Frontal cortex (tissue), 4 donors: ENCODE measurements around the gene AVPR1B. TPM values are rescaled to one million over a fixed set of nuclear protein-coding genes. Genes with fewer than 3 reads are reported as not detected.
"Not testable (repeated sequence)": the region's sequence is repeated elsewhere in the genome, so short reads cannot be mapped to it uniquely, and the experiment has no call there.

ENCODE experiments used
- DNase-seq, 2 donors: peaks; one replicate each; pipeline ENCODE4 v3.0.0; 2012; ENCODE audit warnings: low spot score in 2 of 2
- FAIRE-seq: peaks from 2 replicates; lab custom pipeline; 2012; peaks lifted over from hg19 to GRCh38; lab: Jason Lieb, UNC
- total RNA-seq: library from RNA; depleted of rRNA; stranded (reverse); fragments of >200 nt; gene quantifications from one replicate; pipeline ENCODE4 v1.2.3, GENCODE V29; 2014
- donor health status: control.
- donor health status: control.
- donor health status: control.

AVPR1B gene
- total RNA-seq, 1 donor from 2014 or later: not detected

DNA sequence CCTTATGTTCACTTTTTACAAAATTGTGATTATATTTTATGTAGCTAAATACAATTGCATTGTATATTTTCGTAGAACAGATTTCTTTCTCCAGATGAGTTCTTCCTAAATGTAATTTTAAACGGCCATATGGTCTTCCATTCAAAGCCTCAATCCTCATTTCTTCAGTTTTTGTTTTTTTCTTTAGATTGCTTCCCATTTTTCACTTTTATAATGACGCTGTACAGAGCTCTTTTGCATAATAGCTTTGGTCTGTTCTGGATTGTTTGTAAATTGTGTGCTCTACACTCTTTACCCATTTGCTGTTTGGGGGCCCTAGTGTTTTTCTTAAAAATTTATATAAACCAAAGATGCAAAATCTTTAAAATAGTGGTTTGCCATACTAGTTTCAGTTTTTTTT is 27.8 kb downstream of the AVPR1B start:
- DNase-seq (no peak), FAIRE-seq (no peak)

DNA sequence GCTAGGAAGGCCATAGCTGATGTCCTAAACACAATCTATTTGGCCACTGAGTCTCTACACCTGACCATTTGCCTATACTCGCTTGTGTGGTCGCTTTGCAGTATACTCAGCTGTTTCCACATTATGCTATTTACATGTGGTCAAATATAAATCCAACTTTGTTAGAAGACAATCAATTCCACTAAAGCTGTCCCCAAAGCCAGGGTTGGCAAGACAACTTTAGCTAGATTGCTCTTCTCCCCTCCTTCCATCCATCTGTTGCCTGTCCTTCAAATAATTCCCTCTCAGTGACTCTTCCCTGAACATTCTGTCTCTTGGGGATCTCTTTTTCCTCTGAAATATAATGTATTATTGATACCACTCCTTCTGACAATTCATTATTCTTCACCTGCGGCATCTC is 30.1 kb downstream of the AVPR1B start:
- DNase-seq (no peak), FAIRE-seq (no peak)

- FAIRE-seq (no peak), DNase-seq (no peak)
Measured at GRCh38 chr1:206083750-206084149, 33.4 kb downstream of the AVPR1B start.

- no peak for FAIRE-seq
- DNase-seq: no peak
Measured at GRCh38 chr1:206082831-206083695, 34.1 kb downstream of the AVPR1B start.

DNA sequence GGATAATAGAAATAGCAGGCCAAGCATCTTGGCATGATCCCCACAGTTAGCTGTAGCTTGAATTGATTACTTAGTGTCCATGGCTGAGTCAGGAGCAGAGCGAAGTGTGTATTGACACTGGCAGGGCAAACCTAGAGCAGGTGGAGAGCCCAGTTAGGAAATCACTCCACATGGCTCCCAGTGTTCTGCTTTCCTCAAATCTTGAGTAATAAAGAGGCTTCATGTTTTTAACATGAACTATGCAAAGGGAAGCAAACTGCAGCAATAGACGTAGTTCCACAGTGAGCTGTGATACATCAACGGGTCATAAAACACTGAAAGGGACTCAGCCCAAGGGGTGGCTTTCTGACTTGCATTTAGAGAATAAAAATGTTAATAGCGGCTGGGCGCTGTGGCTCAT is 35.3 kb downstream of the AVPR1B start:
- no peak for FAIRE-seq
- DNase-seq: no peak

DNA sequence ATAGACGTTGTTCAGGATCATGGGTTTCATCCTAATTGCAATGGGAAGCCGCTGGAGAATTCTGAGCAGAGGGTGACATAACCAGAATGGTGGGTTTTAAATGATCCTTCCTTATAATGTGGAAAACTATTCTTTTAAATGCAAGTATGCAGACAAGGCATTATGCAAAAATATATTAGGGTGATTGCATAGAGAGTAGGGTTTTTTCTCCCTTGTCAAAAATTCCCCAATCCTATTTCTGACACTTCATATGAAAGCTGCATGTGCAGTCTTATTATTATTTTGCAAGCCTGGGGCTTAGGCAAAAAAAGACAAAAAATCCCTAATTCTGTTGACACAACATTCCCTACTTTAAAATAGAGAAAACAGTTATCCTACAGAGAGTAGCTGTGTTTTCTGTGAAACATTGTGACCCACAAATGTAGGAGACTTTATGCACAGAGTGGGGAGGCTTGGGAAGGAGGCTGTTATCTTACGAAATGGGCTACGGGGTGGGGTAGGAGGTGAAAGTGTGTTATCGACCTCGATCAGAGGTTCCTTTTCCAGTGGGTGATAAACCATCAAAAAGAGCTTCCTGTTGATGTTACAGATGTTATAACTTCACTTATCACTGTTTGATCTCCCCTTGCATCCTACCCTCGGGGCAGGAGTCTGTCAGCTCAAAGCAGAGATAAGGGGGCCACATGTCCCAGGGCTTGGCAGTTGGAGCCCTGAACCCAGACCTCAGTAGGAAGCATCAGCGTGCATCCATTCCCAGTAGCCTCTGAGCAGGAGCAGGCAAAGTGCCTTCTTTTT is 37.0 kb downstream of the AVPR1B start:
- DNase-seq: no peak
- no peak for FAIRE-seq

DNA sequence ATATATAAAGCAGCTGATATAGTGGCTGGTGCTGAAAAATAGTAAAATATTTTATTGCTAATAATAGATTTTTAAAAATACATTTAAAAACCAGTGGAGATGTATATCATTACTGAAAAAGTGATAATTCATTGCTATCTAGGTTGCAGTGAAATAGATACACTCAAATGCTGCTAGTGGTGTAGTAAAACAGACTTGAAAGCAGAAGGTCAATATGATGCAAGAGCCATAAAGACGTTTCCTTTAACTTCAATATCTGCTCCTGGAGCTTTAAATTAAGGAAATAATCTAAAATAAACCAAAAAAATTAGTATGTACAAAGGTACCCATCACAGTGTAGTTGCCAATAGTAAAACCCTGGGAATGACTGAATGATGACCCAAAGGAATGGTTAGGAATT is 38.1 kb downstream of the AVPR1B start:
- no peak for FAIRE-seq
- DNase-seq: no peak

DNA sequence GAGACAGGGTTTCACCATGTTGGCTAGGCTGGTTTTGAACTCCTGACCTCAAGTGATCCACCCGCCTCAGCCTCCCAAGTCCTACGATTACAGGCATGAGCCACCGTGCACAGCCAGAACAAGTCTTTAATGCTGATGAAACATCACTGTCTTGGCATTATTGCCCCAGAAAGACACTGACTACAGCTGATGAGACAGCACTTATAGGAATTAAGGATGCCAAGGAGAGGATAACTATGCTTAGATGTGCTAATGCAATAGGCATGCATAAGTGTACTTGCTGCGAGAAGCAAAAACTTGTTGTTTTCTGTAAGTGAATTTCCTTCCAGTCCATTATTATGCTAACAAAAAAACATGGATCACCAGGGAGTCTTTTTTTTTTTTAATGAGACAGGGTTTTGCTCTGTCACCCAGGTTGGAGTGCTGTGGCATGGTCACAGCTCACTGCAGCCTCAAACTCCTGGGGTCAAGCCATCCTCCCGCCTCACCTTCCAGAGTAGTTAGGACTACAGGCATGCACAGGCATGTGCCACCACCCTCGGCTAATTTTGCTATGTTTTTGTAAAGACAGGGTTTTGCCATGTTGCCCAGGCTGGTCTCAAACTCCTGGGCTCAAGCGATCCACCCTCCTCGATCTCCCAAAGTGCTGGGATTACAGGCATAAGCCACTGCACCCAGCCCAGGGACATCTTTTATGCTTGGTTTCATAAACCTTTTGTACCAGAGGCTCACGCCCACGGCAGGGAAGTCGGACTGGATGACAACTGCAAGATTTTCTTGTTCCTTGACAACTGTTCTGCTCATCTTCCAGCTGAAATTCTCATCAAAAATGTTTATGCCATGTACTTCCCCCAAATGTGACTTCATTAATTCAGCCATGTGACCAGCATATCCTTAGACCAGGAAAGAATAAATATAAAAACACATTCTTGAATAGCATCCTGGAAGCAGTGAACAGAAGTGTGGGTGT is 41.1 kb downstream of the AVPR1B start:
- no peak for DNase-seq
- no peak for FAIRE-seq

DNA sequence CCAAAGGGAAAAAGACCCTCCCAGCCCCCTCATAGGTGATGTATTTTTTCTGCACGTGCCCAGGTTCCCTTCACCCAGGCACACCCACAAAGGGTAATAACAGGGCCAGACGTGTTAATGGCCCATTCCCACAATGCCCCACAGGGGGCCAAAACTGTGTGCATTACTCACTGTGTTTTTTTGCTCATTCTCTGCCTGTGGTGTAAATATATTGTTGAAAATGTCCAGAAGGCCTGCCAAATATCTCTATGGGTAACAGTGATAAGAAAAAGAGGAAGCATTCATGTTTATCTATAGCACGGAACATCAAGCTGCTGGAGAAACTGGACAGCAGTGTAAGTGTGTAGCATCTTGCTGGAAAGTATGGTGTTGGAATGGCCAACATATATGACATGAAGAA is 42.3 kb downstream of the AVPR1B start:
- DNase-seq: no peak
- FAIRE-seq: no peak

- no peak for FAIRE-seq
Measured at GRCh38 chr1:206070627-206071304, 46.4 kb downstream of the AVPR1B start.

GRCh38 chr1:206068314-206068713 is 48.9 kb downstream of the AVPR1B start:
- DNase-seq: no peak
- FAIRE-seq: no peak

More at GRCh38 chr1:206070627-206071304, 46.4 kb downstream of the AVPR1B start:
- DNase-seq: no peak

GRCh38 chr1:206067486-206068227 is 49.5 kb downstream of the AVPR1B start:
- DNase-seq (no peak), FAIRE-seq (no peak)

DNA sequence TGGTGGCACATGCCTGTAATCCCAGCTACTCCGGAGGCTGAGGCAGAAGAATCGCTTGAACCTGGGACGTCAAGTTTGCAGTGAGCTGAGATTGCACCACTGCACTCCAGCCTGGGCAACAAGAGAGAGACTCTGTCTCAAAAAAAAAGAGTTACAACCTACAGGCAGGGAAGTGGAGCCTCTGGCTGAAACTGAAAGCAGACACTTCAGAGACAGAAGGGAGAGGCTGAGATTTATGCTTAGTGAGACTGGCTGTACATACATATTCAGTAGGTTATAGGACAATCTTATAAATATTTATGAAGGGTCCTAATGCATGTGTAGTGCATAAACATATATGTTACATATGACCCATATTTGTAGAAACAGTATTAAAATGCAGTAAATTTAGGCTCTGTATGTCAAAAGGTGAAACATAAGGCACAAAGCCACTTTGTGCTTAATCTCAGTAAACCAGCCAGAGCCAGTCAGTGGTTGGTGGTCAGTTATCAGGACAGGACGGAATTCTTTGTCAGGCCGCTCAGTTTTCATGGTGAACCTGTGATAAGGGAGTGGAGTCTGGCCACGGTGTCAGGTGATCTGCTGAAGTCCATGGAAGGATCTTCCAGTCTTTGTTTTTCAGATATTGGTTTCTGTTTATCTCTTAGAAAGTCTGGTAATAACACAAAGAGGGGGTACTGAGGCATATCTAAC is 50.6 kb downstream of the AVPR1B start:
- FAIRE-seq (no peak), DNase-seq (no peak)

- FAIRE-seq: no peak
- no peak for DNase-seq
Measured at GRCh38 chr1:206065547-206066145, 51.5 kb downstream of the AVPR1B start.

GRCh38 chr1:206064501-206064900 is 52.7 kb downstream of the AVPR1B start:
- not testable (repeated sequence) for FAIRE-seq, DNase-seq

DNA sequence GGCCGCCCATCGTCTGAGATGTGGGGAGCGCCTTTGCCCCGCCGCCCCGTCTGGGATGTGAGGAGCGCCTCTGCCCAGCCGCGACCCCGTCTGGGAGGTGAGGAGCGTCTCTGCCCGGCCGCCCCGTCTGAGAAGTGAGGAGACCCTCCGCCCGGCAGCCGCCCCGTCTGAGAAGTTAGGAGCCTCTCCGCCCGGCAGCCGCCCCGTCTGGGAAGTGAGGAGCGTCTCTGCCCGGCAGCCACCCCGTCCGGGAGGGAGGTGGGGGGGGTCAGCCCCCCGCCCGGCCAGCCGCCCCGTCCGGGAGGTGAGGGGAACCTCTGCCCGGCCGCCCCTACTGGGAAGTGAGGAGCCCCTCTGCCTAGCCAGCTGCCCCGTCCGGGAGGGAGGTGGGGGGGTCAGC is 53.2 kb downstream of the AVPR1B start:
- not testable (repeated sequence) for FAIRE-seq

DNA sequence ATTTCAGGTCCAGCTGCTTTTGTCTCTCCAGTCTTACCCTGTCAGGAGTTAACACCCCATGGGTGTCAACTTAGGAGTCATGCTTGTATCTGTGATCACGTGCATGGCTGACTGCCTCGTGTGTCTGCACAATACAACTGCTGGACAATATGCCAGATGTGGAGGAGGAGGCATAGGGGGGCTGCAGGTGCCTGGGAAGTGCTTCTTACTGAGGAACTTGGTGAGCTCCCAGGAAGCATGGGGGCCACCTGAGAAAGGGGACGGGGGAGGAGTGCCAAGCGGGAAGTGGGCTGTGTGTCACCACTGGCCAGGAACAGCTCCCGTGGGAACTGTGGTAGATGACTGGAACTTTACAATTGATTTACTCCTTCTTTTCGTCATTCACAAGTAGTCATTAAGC is 54.7 kb downstream of the AVPR1B start:
- DNase-seq: no peak
- no peak for FAIRE-seq

More for the DNA sequence above, 53.2 kb downstream of the AVPR1B start:
- DNase-seq: not testable (repeated sequence)

GRCh38 chr1:206060844-206061243 is 56.3 kb downstream of the AVPR1B start:
- no peak for FAIRE-seq
- DNase-seq: peak in 1 of 2 donors; percentile 10
